ENCODE measurements around the gene PRKCQ. TPM values are rescaled to one million over a fixed set of nuclear protein-coding genes. Genes with fewer than 3 reads are reported as not detected.

PRKCQ gene
- total RNA-seq, 4 donors from 2014 or later = 1.4 to 2.8 TPM; not detected in 2

DNA sequence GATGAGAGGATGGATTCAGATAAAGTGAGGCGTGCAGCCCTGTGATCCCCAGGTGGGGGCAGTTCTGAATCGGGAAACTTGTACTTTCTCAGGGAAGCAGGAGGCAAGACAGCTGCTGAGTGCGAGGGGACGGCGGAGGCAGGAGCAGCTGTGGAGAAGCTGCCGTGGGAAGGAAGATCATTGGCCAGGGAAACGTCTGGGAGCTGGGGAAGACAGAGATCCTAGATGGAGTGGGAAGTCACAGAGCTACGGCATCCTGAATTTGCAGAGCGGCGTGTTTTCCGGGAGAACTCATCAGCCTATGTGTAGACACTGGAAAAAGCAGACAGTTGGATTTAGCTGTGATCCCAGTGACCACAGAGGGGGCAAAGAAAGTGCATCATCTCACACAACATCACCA, 9.2 kb downstream of the PRKCQ start:
- Histone ChIP-seq H3K4me3 (no peak overlapping the region), H3K36me3 (no peaks in the 10 kb centered on the region), H3K27ac (no peak overlapping the region), H3K4me1 (no peaks in the 10 kb centered on the region), H3K27me3 (no peaks in the 10 kb centered on the region), H3K9me3 (no peaks in the 10 kb centered on the region)
- TF ChIP-seq POLR2A (IDR thresholded peaks at IDR 0.05) = no peak
- TF ChIP-seq, protein P1, sequence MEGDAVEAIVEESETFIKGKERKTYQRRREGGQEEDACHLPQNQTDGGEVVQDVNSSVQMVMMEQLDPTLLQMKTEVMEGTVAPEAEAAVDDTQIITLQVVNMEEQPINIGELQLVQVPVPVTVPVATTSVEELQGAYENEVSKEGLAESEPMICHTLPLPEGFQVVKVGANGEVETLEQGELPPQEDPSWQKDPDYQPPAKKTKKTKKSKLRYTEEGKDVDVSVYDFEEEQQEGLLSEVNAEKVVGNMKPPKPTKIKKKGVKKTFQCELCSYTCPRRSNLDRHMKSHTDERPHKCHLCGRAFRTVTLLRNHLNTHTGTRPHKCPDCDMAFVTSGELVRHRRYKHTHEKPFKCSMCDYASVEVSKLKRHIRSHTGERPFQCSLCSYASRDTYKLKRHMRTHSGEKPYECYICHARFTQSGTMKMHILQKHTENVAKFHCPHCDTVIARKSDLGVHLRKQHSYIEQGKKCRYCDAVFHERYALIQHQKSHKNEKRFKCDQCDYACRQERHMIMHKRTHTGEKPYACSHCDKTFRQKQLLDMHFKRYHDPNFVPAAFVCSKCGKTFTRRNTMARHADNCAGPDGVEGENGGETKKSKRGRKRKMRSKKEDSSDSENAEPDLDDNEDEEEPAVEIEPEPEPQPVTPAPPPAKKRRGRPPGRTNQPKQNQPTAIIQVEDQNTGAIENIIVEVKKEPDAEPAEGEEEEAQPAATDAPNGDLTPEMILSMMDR (IDR thresholded peaks at IDR 0.05) = no peak
- intact Hi-C loops (cut with DNase I; ENCODE audit: low total_unique reads) = no loop called here
- DNase-seq = no peak

DNA sequence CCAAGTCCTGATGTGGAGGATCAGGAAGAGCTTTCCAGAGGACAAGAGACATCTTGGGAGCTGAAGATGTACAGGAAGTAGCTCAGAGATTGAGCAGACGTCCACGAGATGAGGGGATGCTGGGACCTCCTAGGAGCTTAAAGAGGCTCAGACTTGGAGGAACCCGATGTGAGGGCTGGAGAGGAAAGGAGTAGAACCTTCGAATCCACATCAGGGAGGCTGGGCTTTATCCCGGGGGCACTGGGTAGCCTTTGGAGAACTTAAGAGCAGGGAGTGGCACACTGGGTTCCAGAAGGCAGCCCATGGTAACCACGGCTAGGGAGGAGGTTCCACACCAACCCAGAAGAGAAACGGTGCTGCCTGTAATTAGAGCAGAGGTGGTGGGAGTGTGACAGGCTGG, 10.8 kb downstream of the PRKCQ start:
- no peak for DNase-seq
- TF ChIP-seq, protein P1 (IDR thresholded peaks at IDR 0.05) = no peak
- TF ChIP-seq POLR2A (IDR thresholded peaks at IDR 0.05) = no peak
- intact Hi-C loops (cut with DNase I; ENCODE audit: low total_unique reads) = no loop called here
- Histone ChIP-seq H3K9me3 (no peaks in the 10 kb centered on the region), H3K27me3 (no peaks in the 10 kb centered on the region), H3K27ac (no peak overlapping the region), H3K4me1 (no peaks in the 10 kb centered on the region), H3K36me3 (no peaks in the 10 kb centered on the region), H3K4me3 (no peak overlapping the region)

DNA sequence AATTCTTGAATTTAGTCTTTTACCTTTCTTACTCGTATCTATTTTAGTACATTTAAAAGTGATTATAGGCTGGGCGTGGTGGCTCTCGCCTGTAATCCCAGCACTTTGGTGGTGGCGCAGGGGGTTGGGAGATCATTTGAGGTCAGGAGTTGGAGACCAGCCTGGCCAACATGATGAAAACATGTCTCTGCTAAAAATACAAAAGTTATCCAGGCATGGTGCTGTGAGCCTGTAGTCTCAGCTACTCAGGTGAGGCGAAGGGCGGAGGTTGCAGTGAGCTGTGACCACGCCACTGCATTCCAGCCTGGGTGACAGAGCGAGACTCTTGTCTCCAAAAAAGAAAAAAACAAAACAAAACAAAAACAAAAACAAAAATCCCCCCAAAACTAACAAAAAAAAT, 12.2 kb downstream of the PRKCQ start:
- no peak for TF ChIP-seq POLR2A (IDR thresholded peaks at IDR 0.05)
- TF ChIP-seq, protein P1 (IDR thresholded peaks at IDR 0.05) = no peak
- DNase-seq = no peak
- intact Hi-C loops (cut with DNase I; ENCODE audit: low total_unique reads) = no loop called here
- Histone ChIP-seq H3K9me3 (no peaks in the 10 kb centered on the region), H3K4me3 (no peak overlapping the region), H3K27me3 (no peaks in the 10 kb centered on the region), H3K27ac (no peak overlapping the region), H3K36me3 (no peaks in the 10 kb centered on the region), H3K4me1 (no peaks in the 10 kb centered on the region)

DNA sequence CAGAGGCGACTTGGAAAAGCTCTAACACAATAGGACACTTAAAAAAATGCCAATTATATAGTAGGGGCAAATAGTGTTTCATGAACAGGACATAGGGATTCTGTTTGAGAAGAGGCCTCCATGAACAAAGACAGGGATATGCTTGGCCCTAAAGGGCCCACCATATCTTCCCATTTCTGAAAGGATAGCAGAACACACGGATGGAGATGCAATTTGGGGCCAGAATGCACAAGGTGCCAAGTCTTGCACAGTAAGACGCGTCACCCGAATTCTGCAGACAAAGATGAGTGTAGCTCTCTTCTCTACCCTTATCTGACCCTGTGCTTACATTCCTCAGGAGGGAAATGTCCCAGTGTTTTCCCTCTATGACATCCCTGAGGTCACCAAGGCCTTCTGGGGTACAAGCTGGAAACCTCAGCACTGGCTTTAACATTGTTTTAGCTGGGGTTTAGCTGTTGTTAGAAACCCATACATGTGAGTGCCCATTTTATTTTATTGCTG, 12.8 kb downstream of the PRKCQ start:
- no peak for DNase-seq
- TF ChIP-seq, protein P1 (IDR thresholded peaks at IDR 0.05) = no peak
- no peak for TF ChIP-seq POLR2A (IDR thresholded peaks at IDR 0.05)
- Histone ChIP-seq H3K36me3 (no peaks in the 10 kb centered on the region), H3K4me3 (no peak overlapping the region), H3K27ac (no peak overlapping the region), H3K27me3 (no peaks in the 10 kb centered on the region), H3K4me1 (no peaks in the 10 kb centered on the region), H3K9me3 (no peaks in the 10 kb centered on the region)
- intact Hi-C loops (cut with DNase I; ENCODE audit: low total_unique reads) = no loop called here

DNA sequence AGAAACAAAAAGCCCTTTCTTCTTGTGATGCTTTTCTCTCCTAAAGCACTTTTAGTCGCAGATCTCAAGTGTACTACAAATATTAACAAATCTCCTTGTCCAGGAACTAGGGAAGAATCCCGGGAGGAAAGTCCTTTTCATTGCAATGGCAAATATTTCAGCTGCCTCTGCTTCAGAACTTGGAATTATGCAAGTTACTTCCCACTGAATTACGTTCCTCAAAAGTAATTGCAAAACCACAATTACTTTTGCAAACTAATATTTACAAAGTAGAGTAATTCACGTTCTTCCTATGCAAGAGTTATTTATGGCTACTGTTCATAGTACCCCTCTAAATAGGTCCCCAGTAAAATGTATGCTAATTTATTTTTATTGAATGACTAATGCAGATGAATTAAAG, 14.5 kb downstream of the PRKCQ start:
- H3K9me3 ChIP-seq = no peaks in the 10 kb centered on the region
- no peak for DNase-seq
- H3K27ac ChIP-seq = no peak overlapping the region
- TF ChIP-seq, protein P1 (IDR thresholded peaks at IDR 0.05) = no peak
- no peak for TF ChIP-seq POLR2A (IDR thresholded peaks at IDR 0.05)
- no peaks in the 10 kb centered on the region for H3K36me3 ChIP-seq
- H3K4me1 ChIP-seq = no peaks in the 10 kb centered on the region
- intact Hi-C loops (cut with DNase I; ENCODE audit: low total_unique reads) = no loop called here
- no peaks in the 10 kb centered on the region for H3K27me3 ChIP-seq
- H3K4me3 ChIP-seq = no peak overlapping the region

All from uterus (tissue), 4 donors.